HEK293 (cell line): ENCODE results near the gene NHSL2.

ENCODE experiments used
- KLF7 ChIP-seq: fragments of 450-650 bp; formaldehyde crosslinking; IDR thresholded peaks from 2 replicates; pipeline ENCODE4 v1.5.1; 2016; ENCODE audit warnings: missing biosample characterization, missing genetic modification characterization, borderline replicate concordance
- ZNF24 ChIP-seq: fragments of 450-650 bp; formaldehyde crosslinking; IDR thresholded peaks from 2 replicates; pipeline ENCODE4 v1.5.1; 2016; ENCODE audit warnings: missing biosample characterization, missing genetic modification characterization
- TF ChIP-seq, protein P1 (sequence below): fragments of 450-650 bp; formaldehyde crosslinking; IDR thresholded peaks from 2 replicates; pipeline ENCODE4 v1.5.1; 2016; ENCODE audit warnings: missing biosample characterization, missing genetic modification characterization, low read depth
- TF ChIP-seq, protein P2 (sequence below): fragments of 450-650 bp; formaldehyde crosslinking; IDR thresholded peaks from 2 replicates; pipeline ENCODE4 v1.5.1; 2016; ENCODE audit warnings: missing biosample characterization, missing genetic modification characterization

DNA sequence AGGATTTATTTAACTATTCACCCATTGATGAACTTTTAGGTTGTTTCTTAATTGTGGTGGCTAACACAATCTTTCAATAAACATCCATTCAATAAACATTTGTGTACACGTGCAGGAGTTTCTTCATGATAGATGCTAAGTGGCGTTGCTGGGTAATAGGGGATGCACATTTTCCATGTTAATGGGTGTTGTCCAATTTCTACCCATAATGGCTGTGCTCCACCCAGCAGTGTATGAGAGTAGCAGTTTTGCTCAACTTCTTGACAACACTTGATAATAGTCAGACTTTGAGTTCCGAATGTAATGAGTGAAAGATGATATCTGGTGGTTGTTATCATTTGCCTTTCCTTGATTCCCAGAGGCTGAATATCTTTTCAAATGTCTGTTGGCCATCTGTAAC lies 104.7 kb downstream of the NHSL2 start:
- TF ChIP-seq, protein P1, sequence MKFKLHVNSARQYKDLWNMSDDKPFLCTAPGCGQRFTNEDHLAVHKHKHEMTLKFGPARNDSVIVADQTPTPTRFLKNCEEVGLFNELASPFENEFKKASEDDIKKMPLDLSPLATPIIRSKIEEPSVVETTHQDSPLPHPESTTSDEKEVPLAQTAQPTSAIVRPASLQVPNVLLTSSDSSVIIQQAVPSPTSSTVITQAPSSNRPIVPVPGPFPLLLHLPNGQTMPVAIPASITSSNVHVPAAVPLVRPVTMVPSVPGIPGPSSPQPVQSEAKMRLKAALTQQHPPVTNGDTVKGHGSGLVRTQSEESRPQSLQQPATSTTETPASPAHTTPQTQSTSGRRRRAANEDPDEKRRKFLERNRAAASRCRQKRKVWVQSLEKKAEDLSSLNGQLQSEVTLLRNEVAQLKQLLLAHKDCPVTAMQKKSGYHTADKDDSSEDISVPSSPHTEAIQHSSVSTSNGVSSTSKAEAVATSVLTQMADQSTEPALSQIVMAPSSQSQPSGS (tag by site-specific recombination), result no peak
- TF ChIP-seq ZNF24 (tag by site-specific recombination) (no peak), KLF7 (no peak)
- TF ChIP-seq, protein P2, sequence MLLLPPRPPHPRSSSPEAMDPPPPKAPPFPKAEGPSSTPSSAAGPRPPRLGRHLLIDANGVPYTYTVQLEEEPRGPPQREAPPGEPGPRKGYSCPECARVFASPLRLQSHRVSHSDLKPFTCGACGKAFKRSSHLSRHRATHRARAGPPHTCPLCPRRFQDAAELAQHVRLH (tag by site-specific recombination), result no peak
